Kidney tubule cell (primary cell): ENCODE results near the gene SPRR1A.
"Not testable (repeated sequence)": the region's sequence is repeated elsewhere in the genome, so short reads cannot be mapped to it uniquely, and the experiment has no call there.

Experiments used
- DNase-seq: peaks from one replicate; pipeline ENCODE4 v3.0.0-alpha.2; 2018; ENCODE audit warnings: low spot score

SPRR1A gene

DNA sequence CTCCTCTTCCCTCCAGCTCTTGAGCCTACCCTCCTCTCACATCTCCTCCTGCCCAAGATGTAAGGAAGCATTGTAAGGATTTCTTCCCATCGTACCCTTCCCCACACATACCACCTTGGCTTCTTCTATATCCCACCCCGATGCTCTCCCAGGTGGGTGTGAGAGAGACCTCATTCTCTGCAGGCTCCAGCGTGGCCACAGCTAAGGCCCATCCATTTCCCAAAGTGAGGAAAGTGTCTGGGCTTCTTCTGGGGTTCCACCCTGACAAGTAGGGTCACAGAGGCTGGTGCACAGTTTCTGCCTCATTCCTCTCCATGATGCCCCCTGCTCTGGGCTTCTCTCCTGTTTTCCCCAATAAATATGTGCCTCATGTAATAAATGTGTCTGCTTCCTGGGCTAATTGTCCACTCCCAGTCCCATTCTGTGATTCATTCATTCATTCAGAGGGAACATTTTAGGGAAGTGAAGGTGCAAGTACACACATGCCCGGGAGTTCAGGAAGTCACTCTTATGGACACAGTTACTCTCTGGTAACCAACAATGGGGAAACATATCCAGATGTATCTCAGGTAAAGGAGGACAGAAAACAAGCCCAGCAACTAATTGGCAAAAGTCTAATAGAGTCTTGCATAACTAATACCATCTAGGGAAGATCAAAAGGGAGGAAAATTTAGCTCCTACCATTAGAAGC, 11.5 kb upstream of the SPRR1A start:
- DNase-seq = no peak

DNA sequence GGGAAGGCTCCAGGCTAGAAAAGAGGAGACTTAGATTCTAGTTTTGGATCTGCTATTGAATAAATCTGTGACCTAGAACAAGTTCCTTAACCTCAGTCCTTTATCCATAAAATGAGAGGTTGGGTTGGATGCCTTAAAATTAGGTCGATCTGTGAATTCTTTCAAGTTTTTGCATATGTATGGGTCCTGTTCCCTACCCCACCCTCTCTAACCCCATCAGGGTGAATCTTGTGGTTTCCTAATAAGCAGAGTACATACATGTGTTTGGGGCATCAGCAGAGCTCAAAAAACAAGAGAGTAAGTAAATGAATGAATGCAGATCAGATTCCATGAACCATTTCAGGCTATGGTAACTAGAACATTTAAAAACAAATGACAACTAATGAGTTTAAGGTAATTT, 7.2 kb upstream of the SPRR1A start:
- no peak for DNase-seq

DNA sequence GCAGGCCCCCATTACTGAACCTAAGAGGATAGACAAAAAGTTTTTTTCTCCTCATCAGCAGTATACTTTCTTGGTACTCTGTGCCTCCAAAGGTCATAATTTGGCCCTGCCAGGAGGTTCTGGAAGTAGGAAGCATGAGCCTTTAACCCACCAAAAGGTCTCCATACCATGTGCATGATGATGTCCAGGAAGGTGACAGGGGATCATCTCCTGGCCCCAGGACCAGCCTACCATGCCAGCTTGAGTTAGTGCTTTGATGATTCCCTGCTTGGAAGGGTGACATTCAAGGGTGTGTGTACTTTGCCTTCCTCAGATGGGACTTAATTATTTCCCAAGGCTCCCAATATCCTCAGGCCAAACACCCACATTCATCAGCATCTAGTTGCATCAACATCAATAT, 6.3 kb upstream of the SPRR1A start:
- DNase-seq = no peak

DNA sequence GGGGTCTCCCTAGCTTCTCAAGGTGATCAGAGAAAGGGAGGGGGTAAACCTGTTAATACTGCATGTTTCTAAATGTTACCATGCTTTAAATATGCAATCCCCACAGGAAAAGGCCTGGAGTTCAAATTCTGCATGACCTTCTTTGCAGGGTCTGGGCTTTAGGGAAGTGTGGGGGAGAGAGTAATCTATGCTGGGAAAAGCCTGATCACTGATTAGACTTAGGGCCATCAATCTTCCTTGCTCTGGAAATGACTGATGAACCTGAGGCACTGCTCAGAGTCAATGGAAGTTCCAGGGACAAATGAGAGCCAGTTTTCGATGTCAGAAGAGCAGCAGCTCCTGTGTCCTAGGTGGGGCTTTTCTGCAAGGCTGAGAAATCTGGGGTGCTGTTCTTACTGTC, 3.2 kb upstream of the SPRR1A start:
- no peak for DNase-seq

DNA sequence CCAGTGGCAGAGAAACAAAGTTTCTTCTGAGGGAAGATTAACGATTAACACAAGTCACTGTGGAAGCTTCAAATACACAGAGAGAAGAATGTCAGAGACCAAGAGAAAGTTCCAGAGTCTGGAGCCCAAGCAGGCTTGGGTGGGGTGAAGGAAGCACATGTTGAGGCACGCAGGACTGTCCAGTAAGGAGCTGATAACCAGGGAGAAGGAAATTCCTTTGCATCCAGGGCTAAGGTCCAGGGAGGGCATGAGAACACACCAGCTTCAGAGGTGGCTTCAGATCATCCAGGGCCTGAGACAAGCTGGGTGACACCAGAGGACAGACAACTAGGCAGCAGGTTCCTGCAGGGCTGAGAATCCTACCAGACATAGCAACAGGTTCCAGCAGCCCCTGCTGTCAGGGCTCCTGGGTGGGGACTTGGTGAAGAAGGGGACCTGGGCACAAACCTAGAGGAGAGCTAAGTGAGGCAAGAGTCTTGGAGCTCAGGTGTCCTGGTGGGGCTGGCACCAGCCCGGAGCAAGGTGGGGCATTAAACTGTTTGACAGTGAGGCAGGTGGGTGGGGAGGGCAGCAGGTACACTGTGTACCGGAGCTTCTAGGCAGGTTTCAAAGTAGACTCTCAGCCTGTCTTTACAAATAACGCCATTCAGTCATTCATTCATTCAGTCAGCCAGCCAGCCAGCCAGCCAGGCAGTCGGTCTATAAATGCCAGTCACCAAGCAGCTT, 2.6 kb upstream of the SPRR1A start:
- no peak for DNase-seq

DNA sequence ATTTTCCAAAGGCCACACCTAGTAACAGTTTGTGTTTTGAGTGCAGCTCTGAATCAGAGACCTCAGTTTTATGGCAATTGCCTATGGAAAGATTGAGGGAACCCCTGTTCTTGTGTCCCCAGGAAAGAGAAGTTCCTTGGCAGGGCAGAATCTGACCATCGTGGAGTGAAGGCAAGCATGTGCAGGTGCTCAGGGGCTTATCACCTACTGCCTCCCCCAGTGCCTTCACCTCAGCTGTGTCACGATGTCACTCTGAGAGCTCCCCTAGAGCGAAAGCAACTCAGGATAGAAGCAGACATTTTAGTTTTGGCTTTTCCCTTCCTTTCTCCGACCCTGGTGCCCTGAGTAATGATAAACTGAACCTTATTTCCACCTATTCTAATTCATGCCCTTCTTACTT, 1.8 kb upstream of the SPRR1A start:
- no peak for DNase-seq

DNA sequence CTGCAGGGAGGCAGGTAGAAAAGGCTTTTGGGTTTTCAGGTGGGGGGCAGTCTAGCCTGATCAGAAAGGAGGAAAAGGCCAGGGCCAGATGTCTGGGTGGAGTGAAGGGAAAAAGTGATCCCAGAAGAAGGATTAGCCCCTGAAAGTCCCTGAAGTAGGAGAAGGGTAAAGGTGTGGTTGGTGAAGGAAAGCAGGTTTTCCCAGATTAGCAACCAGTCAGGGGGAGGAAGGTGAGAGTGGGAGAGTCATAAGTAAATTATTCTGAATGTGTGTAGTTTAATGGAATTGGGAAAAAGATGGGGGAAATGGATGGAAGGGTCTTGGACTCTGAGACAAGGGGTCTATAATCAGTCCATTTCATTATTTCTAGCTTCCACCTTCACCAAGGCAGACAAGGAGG, 647 bp upstream of the SPRR1A start:
- no peak for DNase-seq

DNA sequence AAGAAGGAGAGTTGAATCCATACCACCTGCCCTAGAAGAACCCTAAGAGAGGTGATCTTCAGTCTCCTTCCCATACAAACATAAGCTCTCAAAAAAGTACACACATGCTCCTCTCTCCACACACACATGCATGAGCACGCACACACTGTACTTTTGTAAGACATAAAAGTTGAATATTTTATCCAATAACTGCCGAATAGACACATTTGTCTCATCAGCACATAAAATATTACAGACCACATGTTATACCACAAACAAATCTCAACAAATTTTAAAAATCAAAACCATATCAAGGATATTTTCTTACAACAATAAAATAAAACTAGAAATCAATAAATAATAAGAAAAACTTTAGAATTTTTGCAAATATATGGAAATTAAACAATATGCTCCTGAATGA, 2.7 kb downstream of the SPRR1A start:
- DNase-seq = no peak

DNA sequence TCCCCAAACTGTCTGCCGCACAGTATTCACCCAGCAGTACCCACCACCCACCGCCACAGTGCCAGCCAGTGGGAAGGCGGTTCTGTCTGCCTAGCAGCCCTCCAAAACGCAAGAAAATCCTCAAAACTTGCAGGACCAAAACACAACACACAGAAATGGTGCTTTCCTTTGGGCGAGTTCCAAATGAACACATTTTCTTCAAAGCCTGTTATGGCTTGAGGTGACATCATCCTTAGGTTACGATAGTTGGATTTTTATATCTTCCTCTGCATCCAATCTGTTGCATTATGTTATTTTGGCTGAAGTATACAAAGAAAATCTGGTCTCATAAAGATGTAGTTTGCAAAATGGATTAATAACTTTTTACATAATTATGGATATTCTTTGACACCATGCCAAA, 9.3 kb downstream of the SPRR1A start:
- no peak for DNase-seq

DNA sequence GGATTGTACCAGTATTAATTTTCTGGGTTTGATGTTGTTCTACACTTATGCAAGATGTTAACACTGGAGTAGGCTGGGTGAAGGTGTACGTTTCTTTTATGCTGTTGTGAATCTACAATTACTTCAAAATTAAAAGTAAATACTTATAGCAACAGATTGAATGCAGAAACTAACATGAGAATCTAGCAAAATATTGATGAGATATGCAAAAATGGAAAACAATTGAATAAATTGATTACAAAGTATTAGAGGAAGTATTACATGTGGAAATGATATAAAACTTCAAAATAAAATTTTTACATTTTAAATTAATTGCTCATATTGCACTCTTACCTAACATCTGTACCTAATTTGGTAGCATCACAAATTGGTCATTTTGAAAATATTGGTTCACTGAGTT, 12.0 kb downstream of the SPRR1A start:
- no peak for DNase-seq

DNA sequence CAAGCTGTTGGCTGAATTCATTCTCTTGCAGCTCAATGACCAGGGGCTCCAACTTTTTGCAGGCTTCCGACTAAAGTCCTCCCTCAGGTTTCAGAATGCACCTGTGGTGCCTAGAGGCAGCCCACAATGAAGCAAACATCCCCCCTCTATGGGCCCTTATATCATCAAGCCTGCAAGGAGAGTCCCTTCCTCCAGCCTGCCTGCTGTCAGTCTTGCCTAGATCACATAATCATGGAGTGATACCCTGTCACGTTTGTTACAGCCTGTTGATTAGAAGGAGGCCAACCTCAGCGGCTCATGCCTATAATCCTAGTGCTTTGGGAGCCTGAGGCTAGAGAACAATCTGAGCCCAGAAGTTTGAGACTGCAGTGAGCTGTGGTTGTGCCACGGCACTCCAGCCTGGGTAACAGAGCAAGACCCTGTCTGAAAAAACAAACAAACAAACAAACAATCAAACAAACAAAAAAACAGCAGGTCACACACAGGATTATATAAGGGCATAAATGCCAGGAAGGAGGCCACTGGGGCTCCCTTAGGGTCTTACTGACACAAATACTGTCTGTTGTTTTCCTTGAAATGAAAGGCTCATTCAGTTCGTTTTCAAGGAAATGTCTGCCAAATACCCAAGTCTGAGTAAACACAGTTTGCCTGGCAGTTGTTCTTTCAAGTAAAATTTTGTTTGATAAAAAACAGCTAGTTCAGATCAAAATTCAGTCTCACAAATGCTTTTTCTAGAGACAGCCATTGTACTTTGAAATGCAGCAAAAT, 12.9 kb downstream of the SPRR1A start:
- DNase-seq = no peak

DNA sequence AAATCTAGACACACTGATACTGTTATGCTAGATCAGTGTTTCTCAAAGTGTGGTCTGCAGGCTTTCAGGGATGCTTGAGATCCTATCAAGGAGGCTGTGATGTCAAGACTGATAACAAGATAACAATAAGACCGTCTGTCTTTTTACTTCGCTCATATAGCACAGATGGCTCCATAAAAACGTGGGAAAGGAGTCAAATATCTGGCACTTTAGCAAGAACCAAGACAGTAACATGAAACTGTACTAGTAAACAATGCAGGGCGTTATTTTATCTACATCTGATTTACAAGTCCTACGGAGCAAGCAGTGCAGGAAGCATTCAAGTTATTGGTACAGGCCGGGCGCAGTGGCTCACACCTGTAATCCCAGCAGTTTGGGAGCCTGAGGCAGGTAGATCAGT, 14.0 kb downstream of the SPRR1A start:
- no peak for DNase-seq

DNA sequence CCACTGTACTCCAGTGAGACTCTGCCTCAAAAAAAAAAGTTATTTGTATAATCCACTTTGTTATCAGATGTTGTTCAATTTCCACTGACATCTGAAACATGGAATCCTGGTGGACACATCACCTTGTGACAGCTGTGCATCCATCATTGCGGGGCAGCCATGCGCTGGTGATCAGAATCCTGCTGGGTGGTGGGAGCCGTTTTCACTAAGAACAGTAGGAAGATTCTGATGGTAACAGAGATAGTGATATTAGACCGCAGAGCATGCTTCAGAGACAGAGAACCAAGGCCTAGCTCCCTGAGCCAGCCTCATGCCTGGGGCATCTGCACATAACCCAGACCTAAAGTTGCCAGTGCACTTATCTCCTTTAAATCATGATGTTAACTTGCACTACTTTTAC, 14.6 kb downstream of the SPRR1A start:
- no peak for DNase-seq

DNA sequence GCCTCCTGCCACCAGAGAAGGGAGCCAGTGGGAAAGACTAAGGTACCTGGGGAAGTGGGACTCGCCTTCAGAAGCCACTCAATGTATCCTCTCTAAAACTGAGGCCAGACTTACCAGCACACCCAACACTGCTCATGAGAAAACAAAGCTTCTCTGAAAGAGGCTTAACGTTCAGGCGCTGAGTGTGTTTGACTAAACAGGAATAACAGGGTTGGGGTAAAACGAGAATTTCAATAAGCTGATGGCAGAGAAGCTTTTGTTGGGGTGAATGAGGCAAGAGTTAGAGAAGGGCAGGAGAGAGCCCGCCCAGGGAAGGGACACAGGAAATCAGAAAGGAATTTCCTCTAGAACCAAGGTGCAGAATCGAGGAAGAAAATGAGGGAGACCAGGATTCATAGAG, 15.9 kb downstream of the SPRR1A start:
- no peak for DNase-seq

DNA sequence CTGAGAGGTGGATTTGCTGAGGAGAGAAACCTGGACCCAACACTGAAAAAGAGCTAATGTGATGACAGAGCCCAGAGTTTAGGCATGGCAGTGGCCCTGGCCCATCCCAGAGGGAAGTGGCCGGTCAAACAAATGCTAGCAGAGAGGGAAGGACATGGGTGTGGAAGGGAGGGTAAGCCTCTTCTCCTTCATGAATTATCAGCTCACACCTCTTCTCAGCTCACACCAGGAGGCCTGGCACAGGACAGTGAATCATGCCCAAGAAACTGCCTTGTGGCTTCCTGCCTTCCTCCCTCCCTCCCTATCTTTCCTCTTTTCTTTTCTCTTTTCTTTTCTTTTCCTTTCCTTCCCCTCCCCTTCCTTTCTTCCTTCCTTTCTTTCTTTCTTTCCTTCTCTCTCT, 16.4 kb downstream of the SPRR1A start:
- peak; percentile 1 for DNase-seq

DNA sequence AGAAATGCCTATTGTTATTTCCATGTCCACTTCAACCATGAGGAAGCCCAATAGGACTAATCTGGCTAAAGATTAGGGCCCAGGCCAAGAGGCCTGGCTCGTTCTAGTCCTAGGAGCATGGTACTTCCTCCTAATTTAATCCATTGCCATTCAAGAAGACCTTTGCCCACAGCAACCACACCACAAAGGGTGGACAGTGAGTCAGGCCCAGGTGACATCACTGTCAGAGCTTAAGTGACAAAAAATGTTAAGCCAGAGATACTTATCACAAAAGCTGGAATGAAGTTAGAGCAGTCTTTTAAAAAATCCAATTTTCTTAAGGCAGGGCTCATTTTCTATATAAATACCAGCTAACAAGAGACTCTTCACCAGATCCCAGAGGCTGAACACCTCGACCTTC, 17.5 kb downstream of the SPRR1A start, which contains the start of gene SPRR3:
Gene SPRR3 (plus strand): TSS at position 368 of the 400 bp plus-strand sequence. CDS start 1,272 bp downstream, outside the sequence.
- DNase-seq = peak; percentile 1

DNA sequence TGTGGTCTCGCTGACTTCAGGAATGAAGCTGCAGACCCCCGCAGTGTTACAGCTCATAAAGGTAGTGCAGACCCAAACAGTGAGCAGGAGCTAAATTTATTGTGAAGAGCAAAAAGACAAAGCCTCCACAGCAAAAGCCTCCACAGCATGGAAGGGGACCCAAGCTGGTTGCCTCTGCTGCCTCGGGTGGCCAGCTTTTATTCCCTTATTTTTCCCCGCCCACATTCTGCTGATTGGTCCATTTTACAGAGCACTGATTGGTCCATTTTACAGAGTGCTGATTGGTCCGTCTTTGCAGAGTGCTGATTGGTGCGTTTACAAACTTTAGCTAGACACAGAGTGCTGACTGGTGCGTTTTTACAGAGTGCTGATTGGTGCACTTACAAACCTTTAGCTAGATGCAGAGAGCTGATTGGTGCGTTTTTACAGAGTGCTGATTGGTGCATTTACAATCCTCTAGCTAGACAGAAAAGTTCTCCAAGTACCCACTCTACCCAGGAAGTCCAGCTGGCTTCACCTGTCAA, 27.4 kb downstream of the SPRR1A start:
- not testable (repeated sequence) for DNase-seq

DNA sequence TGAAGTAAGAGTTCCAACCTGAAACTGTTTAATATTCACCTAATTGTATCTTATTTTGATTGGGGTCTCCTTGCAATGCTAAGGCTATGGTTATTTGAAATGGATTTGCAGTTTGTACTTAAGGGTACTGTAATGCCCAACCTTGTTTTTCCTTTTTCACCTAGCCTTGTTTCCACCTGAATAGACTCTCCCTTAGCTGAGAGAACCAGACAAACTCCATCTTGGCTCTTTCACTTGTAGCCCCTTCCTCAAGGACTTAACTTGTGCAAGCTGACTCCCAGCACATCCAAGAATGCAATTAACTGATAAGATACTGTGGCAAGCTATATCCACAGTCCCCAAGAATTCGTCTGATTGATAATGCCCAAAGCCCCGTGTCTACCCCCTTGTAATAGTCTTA, 37.9 kb downstream of the SPRR1A start:
- DNase-seq = not testable (repeated sequence)

DNA sequence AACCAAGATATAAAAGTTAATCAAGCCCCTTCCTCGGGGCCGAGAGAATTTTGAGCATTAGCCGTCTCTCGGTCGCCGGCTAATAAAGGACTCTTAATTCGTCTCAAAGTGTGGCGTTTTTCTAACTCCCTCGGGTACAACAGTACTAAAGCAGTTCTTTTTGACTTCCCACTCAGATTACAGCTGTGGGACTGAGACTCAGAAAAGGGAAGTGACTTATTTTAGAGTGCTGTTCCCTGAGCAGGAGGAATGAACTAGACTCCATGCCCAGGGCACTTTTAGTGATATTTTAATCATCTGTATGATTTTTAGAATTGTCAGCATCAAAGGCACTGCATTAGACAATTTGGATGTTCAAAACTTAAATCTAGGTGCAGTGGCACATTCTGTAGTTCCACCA, 38.5 kb downstream of the SPRR1A start:
- not testable (repeated sequence) for DNase-seq

DNA sequence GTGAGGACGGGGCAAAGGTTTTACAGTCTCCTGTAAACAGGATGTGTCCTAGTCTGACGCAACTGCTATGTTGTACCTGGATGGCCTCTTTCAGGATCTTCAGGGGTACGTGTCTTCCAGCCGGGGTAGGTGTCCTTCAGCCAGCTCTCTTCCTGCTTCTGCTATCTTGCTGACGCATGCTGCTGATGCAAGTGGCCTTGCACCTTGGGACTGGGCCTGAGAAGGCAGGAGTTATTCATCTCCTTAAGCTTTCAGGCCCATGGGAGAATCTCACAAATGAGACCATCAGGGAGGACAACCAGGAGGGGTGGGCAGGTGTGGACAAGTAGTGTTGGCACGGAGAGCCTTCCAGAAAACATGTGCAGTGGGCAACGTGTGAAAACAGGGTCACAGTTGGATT, 39.2 kb downstream of the SPRR1A start:
- DNase-seq = no peak

DNA sequence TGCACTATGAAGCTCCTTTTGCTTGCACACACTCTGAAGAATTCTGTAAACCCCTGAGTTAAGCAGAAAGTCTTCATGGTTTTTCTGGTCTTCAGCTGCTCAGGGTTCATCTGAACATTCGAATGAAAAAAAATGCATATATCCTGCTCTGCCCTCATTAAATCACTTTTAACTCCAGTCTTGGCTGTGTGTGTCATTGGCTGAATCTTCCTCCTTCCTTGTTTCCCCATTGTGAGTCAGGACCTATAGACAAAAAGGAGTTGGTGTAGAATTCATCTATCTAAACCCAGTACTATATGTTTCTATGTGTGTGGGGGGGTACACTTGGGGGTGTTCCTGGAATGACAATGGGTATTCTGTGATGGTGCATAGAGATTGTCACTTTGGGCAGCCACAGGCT, 40.5 kb downstream of the SPRR1A start:
- no peak for DNase-seq

DNA sequence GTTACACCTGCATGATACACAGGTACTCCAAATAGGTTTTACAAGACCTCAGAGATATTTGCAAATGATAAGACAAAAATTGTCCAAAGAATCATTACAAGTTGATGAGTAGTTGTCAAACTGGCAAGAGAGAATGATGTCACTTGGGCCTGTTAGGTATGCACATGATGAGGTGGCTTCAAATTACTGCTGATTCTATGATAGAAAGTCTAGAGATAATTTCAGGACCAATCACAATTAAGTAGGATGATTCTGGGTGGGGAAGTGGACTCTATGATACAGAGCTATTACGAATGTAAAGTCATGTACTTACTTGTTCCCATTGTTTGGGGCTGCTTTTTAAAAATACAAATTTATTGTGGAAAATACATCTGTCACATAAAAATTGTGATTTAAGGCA, 41.9 kb downstream of the SPRR1A start:
- DNase-seq = no peak

DNA sequence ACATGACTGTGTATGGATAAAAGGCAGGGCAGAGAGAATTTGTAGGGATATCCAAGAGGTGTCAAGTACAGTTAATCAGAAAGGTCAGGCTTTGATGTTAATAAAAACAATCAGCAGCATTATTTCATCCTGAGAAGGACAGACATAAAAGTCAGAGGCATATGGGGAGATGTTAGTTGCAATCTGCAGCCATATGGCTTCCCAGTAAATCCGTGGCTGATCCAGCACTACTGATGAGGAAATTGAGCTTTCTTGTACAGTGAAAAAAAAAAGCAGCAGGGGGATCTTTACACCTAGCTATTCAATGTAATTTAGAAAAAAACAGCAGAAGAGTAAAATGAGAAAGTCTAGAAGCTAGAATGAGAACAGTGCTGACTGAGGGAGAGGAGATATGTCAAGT, 44.9 kb downstream of the SPRR1A start:
- no peak for DNase-seq
